HG02943 (cell line): ENCODE measurements around the gene ST7.

Experiments
- ATAC-seq: cut with Tn5 transposase; IDR thresholded peaks from one replicate; pipeline ENCODE4 v1.9.1; 2021; ENCODE audit warnings: mild to moderate bottlenecking, low read depth, moderate library complexity; ENCODE audit not compliant: unreplicated experiment

ST7 gene

DNA sequence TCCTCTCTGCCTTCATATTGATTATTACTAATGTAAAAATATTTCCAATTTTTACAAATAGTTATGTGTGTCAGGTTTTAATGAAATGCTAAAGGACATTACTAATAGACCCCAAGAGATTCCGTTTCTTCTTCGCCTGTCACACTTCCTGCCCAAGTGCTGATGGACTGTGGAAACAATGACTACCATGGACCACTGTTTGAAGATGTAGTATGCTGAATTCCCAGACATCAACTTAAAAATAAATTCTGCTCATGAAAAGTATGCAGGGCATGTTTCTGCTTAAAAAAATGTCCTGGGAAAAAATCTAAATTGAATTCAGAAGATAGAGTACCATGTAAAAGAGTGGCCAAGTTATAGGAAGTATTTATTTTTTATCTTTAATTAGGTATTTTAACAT, 52.1 kb downstream of the ST7 start:
- ATAC-seq, result no peak

DNA sequence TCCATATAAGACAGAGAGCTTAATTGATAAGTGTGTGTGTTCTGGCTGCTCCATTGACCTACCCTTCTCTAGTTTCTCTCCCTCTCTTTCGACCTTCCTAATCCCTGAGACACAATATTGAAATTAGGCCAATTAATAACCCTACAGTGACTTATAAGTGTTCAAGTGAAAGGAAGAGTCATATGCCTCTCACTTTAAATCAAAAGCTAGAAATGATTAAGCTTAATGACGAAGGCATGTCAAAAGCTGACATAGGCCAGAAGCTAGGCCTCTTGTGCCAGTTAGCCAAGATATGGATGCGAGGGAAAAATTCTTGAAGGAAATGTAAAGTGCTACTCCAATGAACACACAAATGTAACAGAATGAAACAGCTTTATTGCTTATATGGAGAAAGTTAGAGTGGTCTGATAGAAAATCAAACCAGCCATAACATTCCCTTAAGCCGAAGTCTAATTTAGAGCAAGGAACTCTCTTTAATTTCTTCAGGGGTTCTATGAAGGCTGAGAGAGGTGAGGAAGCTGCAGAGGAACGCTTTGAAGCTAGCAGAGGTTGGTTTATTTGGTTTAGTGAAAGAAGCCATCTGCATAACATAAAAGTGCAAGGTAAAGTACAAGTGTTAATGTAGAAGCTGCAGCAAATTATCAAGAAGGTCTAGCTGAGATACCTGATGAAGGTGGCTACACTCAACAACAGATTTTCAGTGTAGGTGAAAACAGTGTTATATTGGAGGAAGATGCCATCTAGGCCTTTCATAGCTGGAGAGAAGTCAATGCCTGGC, 53.8 kb downstream of the ST7 start:
- no peak for ATAC-seq

DNA sequence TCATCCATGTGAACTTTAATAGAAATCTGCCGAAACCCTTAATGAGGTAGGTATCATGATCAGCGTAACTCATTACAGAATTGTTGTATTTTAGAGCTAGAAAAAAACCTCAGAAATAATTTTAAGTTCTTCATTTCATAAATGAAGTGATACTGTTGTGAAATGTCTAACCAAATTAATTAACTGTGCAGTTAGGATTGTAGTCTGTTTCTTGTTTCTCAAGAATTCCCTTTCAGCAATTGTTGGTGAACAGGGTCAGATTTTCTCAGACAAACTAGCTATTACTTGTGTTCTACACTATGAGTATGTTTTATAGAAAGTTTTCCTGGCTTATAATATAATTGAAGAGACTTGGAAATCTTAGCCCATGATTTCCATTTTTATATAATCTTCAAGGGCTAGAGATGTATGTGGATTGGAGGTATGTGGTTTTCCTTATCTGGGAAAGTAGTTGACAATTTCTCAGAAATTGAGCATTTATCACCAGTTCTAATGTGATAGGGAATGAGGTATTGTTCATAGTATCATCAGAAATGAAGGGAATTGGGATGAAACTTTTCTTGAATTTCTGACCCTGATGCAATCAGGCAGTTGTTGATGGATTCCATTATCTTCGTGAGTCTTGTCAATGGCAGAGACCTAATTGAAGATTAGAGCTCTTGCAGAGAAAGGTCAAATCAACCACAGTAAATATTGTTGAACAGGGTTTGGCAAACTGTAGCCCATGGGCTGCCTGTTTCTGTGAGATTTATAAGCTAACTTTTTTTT, 55.0 kb downstream of the ST7 start:
- no peak for ATAC-seq

DNA sequence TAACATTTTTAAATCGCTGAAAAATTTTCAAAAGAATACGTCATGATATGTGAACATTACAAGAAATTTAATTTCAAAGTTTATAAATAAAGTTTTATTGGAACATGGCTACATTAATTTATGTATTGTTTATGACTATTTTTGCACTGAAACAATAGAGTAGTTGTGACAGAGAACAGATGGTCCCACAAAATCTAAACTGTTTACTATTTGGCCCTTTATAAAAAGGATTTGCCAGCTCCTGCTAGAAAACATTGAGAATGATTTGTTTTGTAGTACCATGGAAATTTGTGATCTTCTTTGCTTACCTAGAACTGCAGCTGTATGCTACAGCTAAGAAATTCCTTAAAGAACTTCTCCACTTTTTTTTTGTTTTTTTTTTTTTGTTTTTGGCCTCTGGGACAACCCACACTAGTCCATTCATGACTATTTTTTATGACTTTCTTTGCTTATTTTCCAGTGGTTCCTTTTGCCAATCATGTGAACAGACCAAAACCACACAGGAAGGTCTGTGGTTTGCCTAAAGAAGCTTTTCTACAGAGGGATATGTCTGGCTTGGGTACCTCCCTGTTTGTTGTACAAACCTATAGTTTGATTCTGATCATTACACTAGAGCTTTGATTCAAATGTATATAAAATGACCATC, 55.7 kb downstream of the ST7 start:
- no peak for ATAC-seq

DNA sequence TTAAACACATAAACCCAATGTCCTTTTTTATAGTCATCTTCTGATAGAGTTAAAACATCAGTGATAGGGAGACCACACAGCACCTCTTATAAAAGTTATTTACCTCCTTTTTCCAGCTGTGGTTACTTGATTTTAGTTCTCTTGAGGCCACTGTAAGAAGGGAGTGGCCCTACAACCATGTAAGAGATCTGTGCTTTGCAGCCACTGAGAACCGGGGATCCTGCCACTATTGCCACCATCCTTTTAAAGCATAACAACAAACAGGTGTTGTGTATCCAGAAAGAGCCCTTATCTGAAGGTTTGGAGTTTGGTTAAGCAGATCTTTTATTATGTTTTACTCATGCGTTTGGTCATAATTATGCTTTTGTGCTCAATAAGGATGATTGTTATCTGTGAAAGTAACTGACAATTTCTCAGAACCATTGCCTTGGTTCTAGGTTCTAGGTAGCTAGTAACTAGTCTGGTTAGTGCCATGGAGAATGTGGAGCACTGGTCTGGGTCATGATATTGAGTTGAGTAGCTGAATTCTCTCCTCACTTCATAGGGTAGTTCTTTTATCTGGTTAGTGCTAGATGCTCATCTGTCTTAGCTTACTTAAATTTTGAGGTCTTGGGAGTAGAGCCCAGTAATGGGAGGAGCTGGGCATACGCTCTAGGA, 56.5 kb downstream of the ST7 start:
- no peak for ATAC-seq

DNA sequence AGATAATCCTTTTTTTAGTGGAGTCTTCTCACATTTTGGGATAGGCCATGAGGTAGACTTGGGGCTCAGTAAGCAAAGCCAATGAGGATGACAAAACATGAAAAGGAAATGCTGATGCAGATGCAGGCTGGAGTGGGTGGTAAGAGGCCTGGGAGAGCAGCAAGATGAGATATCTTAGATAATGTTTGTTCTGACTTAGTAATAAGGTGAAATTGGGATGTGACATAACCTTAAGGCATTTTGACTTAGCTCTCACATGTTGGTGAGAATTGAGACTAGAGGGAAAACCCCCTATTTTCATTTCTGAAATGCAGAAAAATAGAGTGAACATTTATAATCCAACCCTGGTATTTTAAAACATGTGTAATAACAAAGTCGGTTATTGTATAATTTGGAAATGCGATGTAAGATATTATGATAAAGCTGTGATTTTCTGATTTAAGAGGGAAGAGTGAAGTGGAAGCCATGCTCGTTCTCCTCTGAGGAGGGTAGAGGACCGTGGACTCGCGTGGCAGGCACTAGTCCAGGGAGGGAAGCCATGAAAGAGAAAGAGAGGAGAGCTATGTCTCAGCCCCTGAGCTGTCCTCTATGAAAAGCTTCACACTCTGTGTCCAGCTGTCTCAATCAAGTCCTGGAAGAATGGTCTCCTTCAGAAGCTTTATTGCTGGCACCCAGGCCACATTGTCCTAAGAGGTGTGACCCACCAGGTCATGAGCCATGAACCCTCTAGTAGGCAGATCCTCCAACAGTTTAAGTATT, 57.3 kb downstream of the ST7 start:
- ATAC-seq, result peak; percentile 33

DNA sequence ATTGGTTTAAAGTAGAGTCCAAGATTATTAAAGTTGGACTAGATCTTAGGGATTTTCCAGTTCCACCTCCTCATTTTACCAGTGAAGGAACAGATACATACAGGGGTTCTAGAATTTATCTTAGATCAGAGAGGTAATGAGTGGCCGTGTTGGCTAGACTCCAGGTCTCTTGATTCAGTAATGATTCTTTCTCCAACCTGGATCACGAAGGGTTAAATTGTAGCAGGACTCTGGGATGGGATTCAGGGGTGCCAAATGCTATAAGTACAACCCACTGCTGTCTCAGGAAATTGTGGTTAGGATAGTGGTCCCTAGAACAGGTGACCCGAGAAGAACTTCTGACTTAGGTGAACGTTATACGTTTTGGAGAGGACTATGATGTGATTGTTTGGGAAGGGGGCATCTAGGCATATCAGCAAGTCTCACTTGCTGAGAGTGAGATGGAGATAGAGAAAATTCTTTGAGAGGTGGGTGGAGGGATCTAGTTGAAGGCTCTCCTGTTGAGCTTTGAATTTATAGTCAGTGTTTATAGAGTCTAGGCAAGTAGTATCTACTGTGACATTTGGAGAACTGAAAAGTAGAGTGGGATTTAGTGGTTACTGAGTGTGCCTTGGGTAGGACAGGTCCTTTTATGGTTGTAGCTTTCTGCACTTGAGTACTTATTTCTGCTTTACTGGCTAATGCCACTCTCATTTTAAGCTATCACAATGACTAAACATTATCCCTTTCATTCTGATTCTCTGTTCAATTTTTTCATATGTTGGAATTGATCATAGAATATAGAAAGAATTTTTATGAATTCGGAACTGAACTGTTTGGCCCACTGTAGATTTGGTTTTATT, 58.3 kb downstream of the ST7 start:
- peak; percentile 71 for ATAC-seq

DNA sequence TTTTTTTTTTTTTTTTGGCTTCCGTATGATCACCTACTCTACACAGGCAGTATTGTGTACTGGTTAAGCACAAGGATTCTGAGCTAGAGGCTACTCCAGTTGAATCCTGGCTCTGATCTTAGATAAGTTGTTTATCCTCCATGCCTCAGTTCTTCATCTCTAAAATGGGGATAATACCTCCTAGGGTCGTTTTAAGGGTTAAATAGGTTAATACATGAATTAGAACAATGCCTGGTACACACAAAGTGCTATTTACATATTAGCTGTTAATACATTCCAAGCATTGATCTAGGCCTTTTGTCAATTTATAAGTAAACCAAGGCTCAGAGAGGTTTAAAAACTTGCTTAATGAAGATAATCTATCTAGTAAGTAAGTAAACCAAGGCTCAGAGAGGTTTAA, 59.0 kb downstream of the ST7 start:
- ATAC-seq, result no peak

DNA sequence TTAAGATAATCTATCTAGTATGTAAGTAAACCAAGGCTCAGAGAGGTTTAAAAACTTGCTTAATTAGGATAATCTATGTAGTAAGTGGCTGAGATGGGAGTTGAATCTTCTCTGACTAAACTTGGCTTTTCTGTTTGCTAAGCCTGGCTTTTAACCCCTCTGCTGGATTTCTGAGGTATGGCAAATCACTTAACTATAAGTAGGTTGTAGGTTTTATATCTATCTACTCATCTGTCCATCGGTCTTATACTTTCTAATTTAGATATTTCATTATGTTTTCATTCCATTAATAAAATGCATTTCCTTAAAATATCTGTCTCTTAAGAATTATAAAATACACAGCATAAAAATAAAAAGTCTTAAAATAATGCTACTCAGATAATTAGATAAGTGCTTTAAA, 59.4 kb downstream of the ST7 start:
- no peak for ATAC-seq

DNA sequence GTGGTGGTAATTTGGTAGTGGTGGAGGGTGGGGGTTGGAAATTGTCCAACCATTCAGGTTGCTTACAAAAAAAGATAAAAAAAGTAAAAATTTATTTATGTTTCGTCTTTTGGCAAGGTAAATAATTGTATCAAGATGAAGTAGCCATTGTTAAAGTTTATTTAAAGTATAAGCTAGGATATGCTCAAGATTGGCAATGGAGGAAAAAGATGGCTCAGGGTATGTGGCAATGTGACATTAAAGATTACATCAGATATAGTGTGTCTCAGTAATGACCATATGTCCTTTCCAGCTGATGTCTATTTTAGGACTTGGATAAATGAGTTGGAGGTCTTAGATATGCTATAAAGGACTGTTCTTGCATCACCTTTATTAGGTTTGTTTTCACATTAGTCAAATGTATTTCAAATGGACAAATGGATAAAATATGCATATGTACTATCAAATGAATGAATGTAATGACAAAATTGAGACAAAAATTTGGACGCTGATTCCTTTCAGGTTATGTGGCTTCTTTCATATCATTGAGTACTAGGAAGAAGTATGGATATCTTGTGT, 60.9 kb downstream of the ST7 start:
- ATAC-seq, result no peak

DNA sequence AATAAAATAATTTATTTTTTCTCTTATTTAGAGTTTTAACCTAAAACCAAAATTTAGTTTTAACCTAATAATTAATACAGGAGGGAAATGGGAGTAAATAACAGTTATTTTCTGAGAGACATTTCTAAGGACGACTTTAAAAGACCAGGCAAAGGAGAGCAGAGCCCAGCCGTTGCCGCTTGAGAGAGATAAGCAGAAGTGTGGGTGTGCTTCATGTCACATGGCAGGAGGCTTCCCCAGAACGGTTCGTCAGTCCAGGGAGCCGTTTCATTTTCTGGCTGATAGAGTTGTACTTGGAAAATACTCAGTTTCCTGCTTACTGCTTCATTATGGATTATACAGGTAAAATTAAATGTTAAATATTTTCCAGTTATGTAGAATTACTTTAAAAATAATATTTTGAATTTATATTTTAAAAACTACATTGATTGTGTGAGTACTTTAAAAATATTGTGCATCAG, 61.4 kb downstream of the ST7 start:
- ATAC-seq, result peak; percentile 35

DNA sequence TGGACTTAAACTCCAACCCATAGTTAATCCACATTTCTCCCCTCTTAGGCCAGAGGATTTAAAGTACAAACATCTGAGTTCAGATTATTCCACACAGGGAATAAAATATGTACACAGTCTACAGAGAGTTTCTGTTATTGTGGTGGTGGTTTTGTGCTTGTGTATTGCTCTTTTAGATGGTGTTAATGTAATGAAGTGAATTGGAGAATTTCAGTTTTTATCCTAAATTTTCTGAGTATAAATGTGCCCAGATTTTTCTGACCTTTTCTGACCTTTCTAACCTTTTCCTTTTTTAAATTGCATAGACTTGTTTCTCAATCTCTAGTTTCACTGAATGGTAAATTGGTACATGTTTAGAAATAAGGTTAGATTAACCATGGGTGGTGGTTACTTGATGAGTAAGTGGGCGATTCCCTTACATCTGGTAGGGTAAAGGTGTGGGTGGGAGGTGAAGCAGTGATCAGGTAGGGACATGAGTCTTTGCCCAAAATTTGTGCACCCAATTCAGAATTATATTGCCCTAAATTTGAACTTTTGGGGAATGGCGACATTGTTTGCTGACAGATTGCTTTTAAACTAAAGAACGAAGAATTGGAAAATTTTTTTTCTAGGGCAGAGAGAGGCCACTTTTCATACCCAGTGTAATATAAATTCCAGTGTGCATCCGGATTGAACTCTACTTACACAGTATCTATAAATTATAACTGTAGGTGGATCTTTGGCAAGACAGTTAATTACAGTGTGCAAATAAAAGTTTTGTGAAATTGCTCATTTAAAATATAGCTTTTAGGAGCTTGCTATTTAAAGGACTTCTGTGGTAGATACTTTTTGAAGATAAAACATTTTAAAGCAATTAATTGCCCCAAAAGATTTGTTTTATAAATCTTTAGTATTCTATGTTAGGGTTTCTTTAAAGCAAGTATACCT, 62.2 kb downstream of the ST7 start:
- no peak for ATAC-seq

DNA sequence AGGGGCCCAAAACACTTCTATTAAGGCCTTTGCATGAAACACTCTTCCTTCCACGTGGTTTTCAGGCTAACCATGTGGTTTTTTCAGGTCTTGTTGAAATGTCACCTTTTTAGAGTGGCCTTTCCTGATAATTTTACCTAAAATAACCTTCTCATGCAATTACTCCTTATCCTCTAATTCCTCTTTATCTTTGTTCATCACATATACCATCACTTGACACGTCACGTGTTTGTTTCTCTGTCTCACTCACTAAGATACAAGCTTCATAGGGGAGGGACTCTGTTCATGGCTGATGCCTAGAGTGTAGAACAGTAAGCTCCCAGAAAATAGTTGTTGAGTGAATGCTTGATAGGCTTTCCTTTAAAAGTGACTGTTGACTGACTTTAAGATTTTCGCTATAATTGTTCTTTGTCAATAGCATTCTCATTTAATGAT, 63.7 kb downstream of the ST7 start:
- ATAC-seq, result no peak

DNA sequence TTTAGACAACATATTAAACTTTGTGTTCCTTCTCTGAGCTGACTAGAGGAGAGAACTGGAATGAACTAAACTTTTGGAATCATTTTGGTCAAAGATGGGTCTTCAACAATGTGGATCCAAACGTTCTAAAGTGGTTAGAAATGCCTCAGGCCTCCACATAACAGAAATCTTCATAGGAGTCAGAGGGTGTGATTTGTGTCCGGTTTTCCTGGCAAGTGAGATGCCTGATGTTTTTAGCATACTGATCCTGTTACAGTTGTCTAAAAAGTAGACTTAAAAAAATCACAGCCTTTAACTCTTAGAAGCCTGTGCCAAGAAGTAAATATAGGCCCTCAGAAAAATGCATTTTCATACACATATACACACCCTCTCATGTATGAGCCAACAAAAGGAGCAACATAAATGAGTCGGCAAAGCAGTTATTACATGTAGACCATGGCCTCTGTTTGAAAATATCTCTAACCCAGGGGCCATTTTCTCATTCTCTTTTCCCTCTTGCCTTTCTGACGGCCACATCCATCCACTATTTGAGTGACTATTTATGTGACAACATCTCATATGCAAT, 64.5 kb downstream of the ST7 start:
- no peak for ATAC-seq

DNA sequence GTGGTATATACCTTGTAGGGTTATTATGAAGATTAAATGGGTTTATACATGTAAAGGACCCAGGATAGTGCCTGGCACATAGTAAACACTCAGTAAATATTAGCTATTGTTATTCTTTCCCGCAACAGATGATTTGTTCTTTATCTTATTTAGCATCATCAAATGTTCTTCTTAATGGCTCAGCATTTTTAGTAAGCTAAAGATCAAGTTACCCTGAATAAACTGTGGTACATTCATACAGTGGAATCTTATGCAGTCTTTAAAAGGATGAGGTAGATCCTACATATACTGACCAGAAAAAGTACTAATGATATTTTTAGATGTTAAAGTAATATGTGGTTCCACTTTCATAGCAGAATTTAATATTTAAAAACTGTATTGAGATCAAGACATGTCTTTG, 65.4 kb downstream of the ST7 start:
- ATAC-seq, result no peak

DNA sequence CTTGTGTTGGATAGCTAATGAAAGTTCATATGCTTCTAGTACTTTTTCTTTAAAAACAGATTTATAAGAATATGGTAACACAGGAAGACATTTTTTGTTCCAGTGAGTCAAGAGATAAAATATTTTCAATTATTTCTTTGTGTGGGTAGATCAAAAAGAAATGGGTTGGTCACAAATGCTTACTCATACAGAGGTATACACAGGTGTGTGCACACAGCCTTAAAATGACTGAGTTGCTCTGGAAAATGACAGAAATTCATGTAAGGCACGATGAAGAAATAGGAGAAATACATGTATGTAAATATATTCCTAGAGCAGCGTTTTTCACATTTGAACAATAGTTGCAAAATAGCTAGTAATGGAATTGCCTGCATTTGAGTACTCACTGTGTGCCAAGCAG, 66.0 kb downstream of the ST7 start:
- no peak for ATAC-seq

DNA sequence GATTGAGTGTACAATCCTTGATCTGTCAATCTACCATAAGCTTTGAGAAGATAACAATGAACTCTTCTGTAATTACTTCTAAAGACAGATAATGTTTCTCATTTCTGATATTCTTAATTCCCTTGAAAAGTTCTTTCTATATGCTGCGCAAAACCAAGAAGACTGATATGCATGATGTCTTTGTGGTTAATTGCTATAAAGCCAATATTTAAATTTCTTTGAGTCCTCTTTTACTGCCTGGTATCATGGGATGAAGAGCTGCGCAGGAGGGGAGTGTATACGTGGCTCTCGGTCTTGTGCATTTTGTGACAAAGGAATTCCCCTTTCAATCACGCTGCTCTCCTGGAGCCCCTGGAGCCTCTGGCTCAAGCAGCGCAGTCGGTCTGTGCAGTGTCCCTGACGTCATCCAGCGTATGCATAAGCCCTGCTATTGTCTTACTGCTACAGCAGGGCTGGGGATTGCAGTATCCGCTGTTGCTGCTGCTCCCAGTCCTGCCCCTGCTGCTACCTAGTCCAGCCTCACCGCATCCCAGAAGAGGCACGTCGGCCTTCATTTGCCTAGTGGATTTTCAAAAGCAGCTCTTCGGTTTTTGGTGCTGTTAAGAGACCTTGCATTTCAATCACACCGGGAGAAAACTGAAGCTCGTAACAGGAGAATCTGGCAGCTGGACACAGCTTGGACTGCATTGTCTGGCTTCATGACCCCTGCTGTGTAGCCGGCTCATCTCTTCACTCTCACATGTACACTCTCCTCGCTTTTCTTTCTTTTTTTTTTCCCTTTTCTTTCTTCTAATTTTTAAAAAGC, 66.7 kb downstream of the ST7 start:
- no peak for ATAC-seq
